HepG2 (cell line): ENCODE data around the gene VRK3. TPM values are rescaled to one million over a fixed set of nuclear protein-coding genes. Genes with fewer than 3 reads are reported as not detected.
A peak's percentile ranks its signal among the peaks of the same experiment; 100 is the strongest.

Experiments
- BATF2 ChIP-seq: sonication (generic); formaldehyde crosslinking; IDR thresholded peaks from 2 replicates; pipeline ENCODE4 v1.8.0; 2022; ENCODE audit warnings: mild to moderate bottlenecking, missing genetic modification reagents, moderate library complexity
- BRF2 ChIP-seq: sonication (generic); formaldehyde crosslinking; IDR thresholded peaks from 2 replicates; pipeline ENCODE4 v1.8.1; 2022; ENCODE audit warnings: mild to moderate bottlenecking, missing genetic modification reagents
- ELF3 ChIP-seq: IDR thresholded peaks from 2 replicates; pipeline ENCODE4 v1.6.1; 2016; ENCODE audit warnings: missing genetic modification reagents, missing compliant biosample characterization
- FOXJ3 ChIP-seq: sonication (generic); formaldehyde crosslinking; IDR thresholded peaks from 2 replicates; pipeline ENCODE4 v1.4.0; 2020; ENCODE audit warnings: missing genetic modification reagents, mild to moderate bottlenecking, borderline replicate concordance
- HINFP ChIP-seq: sonication (generic); formaldehyde crosslinking; IDR thresholded peaks from 2 replicates; pipeline ENCODE4 v1.4.0; 2020; ENCODE audit warnings: low read depth, mild to moderate bottlenecking, missing genetic modification reagents
- HNRNPLL ChIP-seq: fragments of 200-400 bp; formaldehyde crosslinking; IDR thresholded peaks from 2 replicates; pipeline ENCODE4 v1.6.1; 2017; ENCODE audit warnings: mild to moderate bottlenecking, low read depth, low read length; ENCODE audit not compliant: poor library complexity, severe bottlenecking
- IRF2 ChIP-seq: IDR thresholded peaks from 2 replicates; pipeline ENCODE4 v1.6.1; 2018; ENCODE audit warnings: missing genetic modification reagents, missing compliant biosample characterization
- POLR2AphosphoS2 ChIP-seq: IDR thresholded peaks from 2 replicates; pipeline ENCODE4 v1.6.1; 2011; ENCODE audit warnings: low read depth, low read length, improper control_type of control experiment
- TBP ChIP-seq: sonication (generic); formaldehyde crosslinking; IDR thresholded peaks from 2 replicates; pipeline ENCODE4 v1.5.0; 2020; ENCODE audit warnings: missing genetic modification reagents
- TBX3 ChIP-seq: fragments of 450-650 bp; IDR thresholded peaks from 2 replicates; pipeline ENCODE4 v1.6.1; 2017; ENCODE audit warnings: antibody characterized with exemption, mild to moderate bottlenecking, inconsistent platforms, borderline replicate concordance
- ZBTB2 ChIP-seq: sonication (generic); formaldehyde crosslinking; IDR thresholded peaks from 2 replicates; pipeline ENCODE4 v1.8.0; 2022; ENCODE audit warnings: low read depth, missing genetic modification reagents
- ZNF12 ChIP-seq: sonication (generic); formaldehyde crosslinking; IDR thresholded peaks from 2 replicates; pipeline ENCODE4 v1.5.0; 2020; ENCODE audit warnings: missing genetic modification reagents
- ZNF205 ChIP-seq: IDR thresholded peaks from 2 replicates; pipeline ENCODE4 v1.6.1; 2018; ENCODE audit warnings: missing biosample characterization, missing genetic modification reagents
- ZNF34 ChIP-seq: sonication (generic); formaldehyde crosslinking; IDR thresholded peaks from 2 replicates; pipeline ENCODE4 v1.4.0; 2020; ENCODE audit warnings: mild to moderate bottlenecking, missing genetic modification reagents, borderline replicate concordance
- ZNF841 ChIP-seq: sonication (generic); formaldehyde crosslinking; IDR thresholded peaks from 2 replicates; pipeline ENCODE4 v1.8.1; 2023; ENCODE audit warnings: missing genetic modification reagents, borderline replicate concordance
- ZSCAN12 ChIP-seq: sonication (generic); formaldehyde crosslinking; IDR thresholded peaks from 2 replicates; pipeline ENCODE4 v1.9.0; 2021; ENCODE audit warnings: mild to moderate bottlenecking, missing genetic modification reagents
- polyA plus RNA-seq, 8 experiments: library from polyadenylated mRNA; depleted of rRNA in 3 of 8; stranded (reverse) in 7 of 8; unstranded in 1 of 8; fragments of >200 nt; fragmentation: Illumina TruSeq in 4 of 8; extraction: Trizol in 4 of 8; gene quantifications; 2 replicates each; pipeline versions ENCODE4 v1.2.1 to v1.2.3, GENCODE V29; 2011 to 2016; ENCODE audit warnings: low read depth in 4 of 8, missing spikeins in 1 of 8, mixed read lengths in 1 of 8; ENCODE audit not compliant: insufficient read depth in 1 of 8
- total RNA-seq, 5 experiments: library from RNA; depleted of rRNA; stranded (reverse); fragments of >200 nt; fragmentation: Illumina TruSeq; extraction: Trizol; gene quantifications; 2 replicates each; pipeline ENCODE4 v1.2.3, GENCODE V29; 2016; ENCODE audit warnings: low read depth in 1 of 5
- TF ChIP-seq, protein P1 (sequence below): sonication (generic); formaldehyde crosslinking; IDR thresholded peaks from 2 replicates; pipeline ENCODE4 v1.8.1; 2023; ENCODE audit warnings: mild to moderate bottlenecking, inconsistent platforms, moderate library complexity, missing genetic modification reagents, borderline replicate concordance
- TF ChIP-seq, protein P2 (sequence below): sonication (generic); formaldehyde crosslinking; IDR thresholded peaks from 2 replicates; pipeline ENCODE4 v1.8.0; 2022; ENCODE audit warnings: mild to moderate bottlenecking, missing genetic modification reagents, moderate library complexity

Gene VRK3
- total and polyA plus RNA-seq, 2 of the 13 experiments (the other 11 are each of a cell fraction or from before 2014, with no cell fraction given) = 23.8 to 28.3 TPM

- TF ChIP-seq BRF2 (CRISPR knock-in tag) = peak; percentile 81; the same call in 1 of the 2 replicates
- TF ChIP-seq, protein P1, sequence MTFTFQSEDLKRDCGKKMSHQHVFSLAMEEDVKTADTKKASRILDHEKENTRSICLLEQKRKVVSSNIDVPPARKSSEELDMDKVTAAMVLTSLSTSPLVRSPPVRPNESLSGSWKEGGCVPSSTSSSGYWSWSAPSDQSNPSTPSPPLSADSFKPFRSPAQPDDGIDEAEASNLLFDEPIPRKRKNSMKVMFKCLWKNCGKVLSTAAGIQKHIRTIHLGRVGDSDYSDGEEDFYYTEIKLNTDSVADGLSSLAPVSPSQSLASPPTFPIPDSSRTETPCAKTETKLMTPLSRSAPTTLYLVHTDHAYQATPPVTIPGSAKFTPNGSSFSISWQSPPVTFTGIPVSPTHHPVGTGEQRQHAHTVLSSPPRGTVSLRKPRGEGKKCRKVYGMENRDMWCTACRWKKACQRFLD (CRISPR knock-in tag) = peak; percentile 98
- 0 out of 2 replicates have a peak, but pooled peaks have one; percentile 43 for TF ChIP-seq ZNF12
- no peak for TF ChIP-seq ZNF34 (CRISPR knock-in tag)
- TF ChIP-seq ZSCAN12 = 0 out of 2 replicates have a peak, but pooled peaks have one; percentile 64
- TF ChIP-seq, protein P2, sequence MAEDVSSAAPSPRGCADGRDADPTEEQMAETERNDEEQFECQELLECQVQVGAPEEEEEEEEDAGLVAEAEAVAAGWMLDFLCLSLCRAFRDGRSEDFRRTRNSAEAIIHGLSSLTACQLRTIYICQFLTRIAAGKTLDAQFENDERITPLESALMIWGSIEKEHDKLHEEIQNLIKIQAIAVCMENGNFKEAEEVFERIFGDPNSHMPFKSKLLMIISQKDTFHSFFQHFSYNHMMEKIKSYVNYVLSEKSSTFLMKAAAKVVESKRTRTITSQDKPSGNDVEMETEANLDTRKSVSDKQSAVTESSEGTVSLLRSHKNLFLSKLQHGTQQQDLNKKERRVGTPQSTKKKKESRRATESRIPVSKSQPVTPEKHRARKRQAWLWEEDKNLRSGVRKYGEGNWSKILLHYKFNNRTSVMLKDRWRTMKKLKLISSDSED (CRISPR knock-in tag) = no peak
- TF ChIP-seq ZBTB2 = 0 out of 2 replicates have a peak, but pooled peaks have one; percentile 57
- TF ChIP-seq HNRNPLL = peak; percentile 54
- 0 out of 2 replicates have a peak, but pooled peaks have one; percentile 11 for TF ChIP-seq ZNF841 (CRISPR knock-in tag)
- no peak for TF ChIP-seq IRF2 (CRISPR knock-in tag)
- TF ChIP-seq TBX3 = no peak
- TF ChIP-seq FOXJ3 (CRISPR knock-in tag) = no peak
- TF ChIP-seq HINFP (CRISPR knock-in tag) = 0 out of 2 replicates have a peak, but pooled peaks have one; percentile 42
- peak; percentile 44; the same call in 1 of the 2 replicates for TF ChIP-seq ZNF205 (CRISPR knock-in tag)
- no peak for TF ChIP-seq POLR2AphosphoS2
- 0 out of 2 replicates have a peak, but pooled peaks have one; percentile 71 for TF ChIP-seq BATF2 (CRISPR knock-in tag)
- 0 out of 2 replicates have a peak, but pooled peaks have one; percentile 11 for TF ChIP-seq ELF3 (CRISPR knock-in tag)
- no peak for TF ChIP-seq TBP (CRISPR knock-in tag)
Measured at GRCh38 chr19:49929121-49929610, 96.0 kb downstream of the VRK3 start, which contains the start of the genes ATF5 and NUP62 (continued).
